SJCRH30 (cell line): ENCODE measurements around the gene CACNA1C. TPM values are rescaled to one million over a fixed set of nuclear protein-coding genes. Genes with fewer than 3 reads are reported as not detected.

Experiments
- DNase-seq, 2 experiments: peaks; one replicate each; pipeline ENCODE4 v3.0.0-alpha.2; 2015 to 2020
- H3K27ac ChIP-seq: fragments of 250-450 bp; sonication (Bioruptor Pico); 2 replicates; pipeline ENCODE4 v1.5.1; 2020; ENCODE audit warnings: mild to moderate bottlenecking, moderate library complexity
- H3K27me3 ChIP-seq: fragments of 250-450 bp; sonication (Bioruptor Pico); 2 replicates; pipeline ENCODE4 v1.5.1; 2020; ENCODE audit warnings: mild to moderate bottlenecking, moderate library complexity
- H3K36me3 ChIP-seq: fragments of 250-450 bp; sonication (Bioruptor Pico); 2 replicates; pipeline ENCODE4 v1.5.1; 2020; ENCODE audit warnings: mild to moderate bottlenecking, moderate library complexity
- H3K4me1 ChIP-seq: fragments of 250-450 bp; sonication (Bioruptor Pico); 2 replicates; pipeline ENCODE4 v1.5.1; 2020; ENCODE audit warnings: mild to moderate bottlenecking, moderate library complexity
- H3K4me3 ChIP-seq: fragments of 250-450 bp; sonication (Bioruptor Pico); 2 replicates; pipeline ENCODE4 v1.5.1; 2020; ENCODE audit warnings: mild to moderate bottlenecking, moderate library complexity
- H3K9me3 ChIP-seq: fragments of 250-450 bp; sonication (Bioruptor Pico); replicated peaks from 2 replicates; pipeline ENCODE4 v1.5.1; 2020; ENCODE audit warnings: mild to moderate bottlenecking, moderate library complexity
- total RNA-seq: library from RNA; depleted of rRNA; stranded (reverse); fragments of >200 nt; shearing (Covaris generic); gene quantifications from 2 replicates; pipeline ENCODE4 v1.2.3, GENCODE V29; 2014

The CACNA1C gene
- total RNA-seq, 1 experiment from 2014 or later = not detected

DNA sequence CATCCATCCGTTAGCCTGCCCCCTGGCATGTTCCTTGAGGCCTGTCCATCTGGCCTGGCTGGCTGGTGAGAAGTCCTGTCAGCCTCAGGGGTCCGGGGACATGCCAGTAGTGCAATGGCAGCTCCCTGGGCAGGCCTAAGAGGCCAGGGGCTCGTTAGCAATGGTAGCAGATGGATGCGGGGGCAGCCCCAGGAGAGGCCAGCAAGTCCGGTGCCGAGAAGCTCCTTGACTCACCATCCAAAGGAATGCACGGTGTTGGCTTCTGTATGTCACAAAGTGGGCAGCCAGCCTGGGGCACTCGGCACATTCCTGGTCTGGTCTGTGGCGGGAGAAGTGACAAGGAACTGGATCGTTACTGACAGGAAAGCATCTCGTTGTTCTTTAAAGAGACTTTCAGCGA is 319.9 kb downstream of the CACNA1C start:
- Histone ChIP-seq H3K4me1 (no peaks in the 10 kb centered on the region), H3K36me3 (no peaks in the 10 kb centered on the region), H3K27ac (no peak overlapping the region), H3K27me3 (peaks cover 55% of the 10 kb centered on the region), H3K9me3 (no peaks in the 10 kb centered on the region), H3K4me3 (no peak overlapping the region)
- DNase-seq = no peak

DNA sequence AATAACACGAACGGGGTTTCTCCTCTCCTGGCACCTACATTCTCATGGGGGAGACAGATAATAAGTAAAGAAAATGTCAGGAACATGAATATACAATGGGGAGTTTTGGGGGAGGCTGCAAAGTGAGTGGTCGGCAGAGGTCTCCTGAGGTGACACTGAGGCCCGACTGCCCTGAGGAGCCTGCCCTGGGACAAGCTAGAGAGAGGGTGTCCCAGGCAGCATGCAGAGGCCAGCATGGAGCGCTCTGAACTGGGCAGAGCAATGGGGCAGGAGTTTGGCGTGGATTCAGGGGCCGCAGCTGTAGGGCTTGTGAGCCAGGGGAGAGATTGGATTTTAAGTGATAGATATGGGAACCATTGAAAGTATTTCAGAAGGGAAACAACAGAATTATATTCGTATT is 320.5 kb downstream of the CACNA1C start:
- Histone ChIP-seq H3K27me3 (peaks cover 58% of the 10 kb centered on the region), H3K27ac (no peak overlapping the region), H3K4me3 (no peak overlapping the region)

DNA sequence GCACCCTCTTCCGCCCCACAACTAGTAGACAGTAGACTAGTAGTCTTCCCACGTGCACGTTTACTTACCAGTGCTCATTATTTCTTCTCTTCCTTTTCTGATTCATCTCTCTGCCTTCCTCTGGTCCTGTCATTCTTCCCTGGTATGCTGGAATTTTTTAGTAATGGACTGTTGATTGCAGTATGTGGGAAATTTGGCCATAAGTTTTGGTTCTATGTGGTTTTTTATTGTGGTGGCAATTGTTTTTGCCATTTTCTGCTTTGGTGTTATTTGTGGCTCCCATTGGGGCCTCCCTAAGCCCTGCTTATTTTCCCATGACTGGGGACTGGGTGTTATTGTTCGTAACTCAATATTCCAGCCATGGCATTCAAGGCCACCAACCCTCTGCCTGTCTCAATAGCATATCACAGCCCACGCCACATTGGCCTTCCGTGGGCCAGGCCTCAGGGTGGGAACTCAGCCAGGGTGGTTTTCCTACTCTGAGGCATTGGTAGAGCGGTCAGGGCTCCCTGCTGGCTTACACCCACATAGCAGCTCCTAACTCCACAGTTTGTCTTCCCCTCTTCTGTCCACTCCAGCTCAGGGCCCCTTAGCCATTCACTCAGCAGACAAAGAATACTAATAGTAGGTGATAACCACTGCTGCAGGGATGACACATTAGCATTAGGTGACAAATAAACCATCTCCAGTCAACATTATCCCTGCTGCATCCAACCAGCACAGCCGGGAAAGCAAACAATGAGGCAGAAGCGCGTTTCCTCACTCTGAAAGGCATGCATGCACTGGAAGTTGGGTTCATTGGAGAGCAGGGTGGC is 321.5 kb downstream of the CACNA1C start:
- Histone ChIP-seq H3K4me3 (no peak overlapping the region), H3K4me1 (no peaks in the 10 kb centered on the region), H3K27ac (no peak overlapping the region), H3K27me3 (peaks cover 61% of the 10 kb centered on the region), H3K9me3 (no peaks in the 10 kb centered on the region), H3K36me3 (no peaks in the 10 kb centered on the region)
- no peak for DNase-seq

More for the DNA sequence above, 320.5 kb downstream of the CACNA1C start:
- no peak for DNase-seq
- Histone ChIP-seq H3K9me3 (no peaks in the 10 kb centered on the region), H3K36me3 (no peaks in the 10 kb centered on the region), H3K4me1 (no peaks in the 10 kb centered on the region)

DNA sequence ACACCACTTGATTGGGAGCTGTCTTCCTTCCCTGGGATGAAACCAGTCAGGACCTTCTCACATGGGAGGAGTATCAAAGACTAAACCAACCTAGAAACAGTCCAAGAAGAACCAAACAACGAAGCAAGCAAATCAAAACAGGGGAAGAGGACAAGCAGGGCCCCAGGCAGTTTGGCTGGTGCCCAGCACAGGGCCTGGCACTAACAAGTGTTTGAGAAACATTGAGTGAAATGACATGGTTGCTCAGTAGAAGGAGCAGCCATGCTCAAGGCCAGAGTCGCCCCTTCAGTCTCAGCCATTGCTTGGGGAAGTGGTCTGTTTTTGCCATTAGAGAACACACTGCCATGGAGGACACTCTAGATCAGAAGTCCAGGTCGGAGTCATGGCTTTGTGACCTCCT is 323.1 kb downstream of the CACNA1C start:
- Histone ChIP-seq H3K9me3 (no peaks in the 10 kb centered on the region), H3K4me1 (no peaks in the 10 kb centered on the region), H3K4me3 (no peak overlapping the region), H3K36me3 (no peaks in the 10 kb centered on the region), H3K27me3 (peaks cover 62% of the 10 kb centered on the region), H3K27ac (no peak overlapping the region)
- no peak for DNase-seq

- no peak for DNase-seq
- no peak overlapping the region for H3K27ac ChIP-seq
- H3K4me1 ChIP-seq = no peaks in the 10 kb centered on the region
- no peaks in the 10 kb centered on the region for H3K9me3 ChIP-seq
- no peak overlapping the region for H3K4me3 ChIP-seq
- H3K36me3 ChIP-seq = no peaks in the 10 kb centered on the region
- H3K27me3 ChIP-seq = peaks cover 57% of the 10 kb centered on the region
These were observed 324.3 kb downstream of the CACNA1C start for GRCh38 chr12:2376908-2377657.

GRCh38 chr12:2378835-2379330 is 326.1 kb downstream of the CACNA1C start:
- Histone ChIP-seq H3K36me3 (no peaks in the 10 kb centered on the region), H3K4me1 (no peaks in the 10 kb centered on the region), H3K27ac (no peak overlapping the region), H3K4me3 (no peak overlapping the region), H3K9me3 (no peaks in the 10 kb centered on the region), H3K27me3 (peaks cover 40% of the 10 kb centered on the region)
- DNase-seq = no peak

DNA sequence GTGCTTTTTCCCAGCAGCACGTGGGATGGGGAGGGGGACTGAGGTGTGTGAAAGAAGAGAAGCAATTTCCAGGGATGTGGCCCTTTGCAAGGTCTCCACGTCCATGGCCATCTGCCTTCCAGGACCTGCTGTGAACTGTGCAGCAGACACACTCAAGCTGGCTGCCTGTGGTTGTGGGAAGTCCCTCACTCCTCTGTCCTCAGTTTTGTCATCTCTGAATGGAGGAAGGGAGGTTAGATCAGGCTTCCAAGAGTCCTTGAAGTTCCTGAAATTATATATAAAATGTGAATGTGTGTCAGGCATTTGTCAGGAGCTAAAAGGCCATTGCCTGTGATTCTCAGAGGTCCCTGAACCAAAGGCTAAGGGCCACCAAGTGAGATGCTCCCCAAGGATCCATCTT is 328.2 kb downstream of the CACNA1C start:
- Histone ChIP-seq H3K27me3 (peaks cover 32% of the 10 kb centered on the region), H3K27ac (no peak overlapping the region), H3K4me1 (no peaks in the 10 kb centered on the region), H3K4me3 (no peak overlapping the region), H3K36me3 (no peaks in the 10 kb centered on the region), H3K9me3 (no peaks in the 10 kb centered on the region)
- no peak for DNase-seq

- no peak for DNase-seq
- Histone ChIP-seq H3K27ac (no peak overlapping the region), H3K9me3 (no peaks in the 10 kb centered on the region), H3K4me3 (no peak overlapping the region), H3K36me3 (no peaks in the 10 kb centered on the region), H3K27me3 (peaks cover 24% of the 10 kb centered on the region), H3K4me1 (no peaks in the 10 kb centered on the region)
These were observed 329.8 kb downstream of the CACNA1C start for GRCh38 chr12:2382370-2383155.

GRCh38 chr12:2383325-2384028 is 330.7 kb downstream of the CACNA1C start:
- no peak overlapping the region for H3K4me3 ChIP-seq
- H3K27me3 ChIP-seq = peaks cover 16% of the 10 kb centered on the region; the same call in 1 of the 2 replicates
- H3K27ac ChIP-seq = no peak overlapping the region
- H3K36me3 ChIP-seq = no peaks in the 10 kb centered on the region
- no peak for DNase-seq
- no peaks in the 10 kb centered on the region for H3K4me1 ChIP-seq
- no peaks in the 10 kb centered on the region for H3K9me3 ChIP-seq

GRCh38 chr12:2384029-2384386 is 331.2 kb downstream of the CACNA1C start:
- no peak overlapping the region for H3K27ac ChIP-seq
- DNase-seq = no peak

GRCh38 chr12:2384533-2385351 is 332.0 kb downstream of the CACNA1C start:
- Histone ChIP-seq H3K36me3 (no peaks in the 10 kb centered on the region), H3K27me3 (peaks cover 7% of the 10 kb centered on the region; the same call in 1 of the 2 replicates), H3K27ac (no peak overlapping the region), H3K9me3 (no peaks in the 10 kb centered on the region), H3K4me3 (no peak overlapping the region), H3K4me1 (no peaks in the 10 kb centered on the region)
- DNase-seq = no peak

More at GRCh38 chr12:2384029-2384386, 331.2 kb downstream of the CACNA1C start:
- Histone ChIP-seq H3K36me3 (no peaks in the 10 kb centered on the region), H3K27me3 (peaks cover 12% of the 10 kb centered on the region; the same call in 1 of the 2 replicates), H3K4me1 (no peaks in the 10 kb centered on the region), H3K4me3 (no peak overlapping the region), H3K9me3 (no peaks in the 10 kb centered on the region)

DNA sequence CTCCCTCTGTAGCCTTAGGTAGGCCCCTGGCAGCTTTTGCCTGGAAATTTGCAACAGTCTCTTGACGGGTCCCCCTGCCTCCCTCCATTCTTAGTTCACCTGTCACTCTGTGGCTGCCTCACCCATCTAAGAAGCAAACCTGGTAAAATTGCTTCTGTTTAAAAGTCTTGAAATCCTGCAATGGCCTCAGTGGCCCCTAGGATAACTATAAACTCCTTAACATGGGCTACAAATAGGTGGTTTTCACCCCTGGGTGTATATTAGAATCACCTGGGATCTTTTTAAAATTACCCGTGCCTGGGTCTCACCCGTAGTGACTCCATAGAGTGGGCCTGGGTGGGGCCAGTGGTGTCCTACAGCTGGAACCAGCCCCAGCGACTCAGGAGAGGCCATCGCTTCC is 332.7 kb downstream of the CACNA1C start:
- H3K36me3 ChIP-seq = no peaks in the 10 kb centered on the region
- no peaks in the 10 kb centered on the region for H3K4me1 ChIP-seq
- H3K27me3 ChIP-seq = peaks cover 8% of the 10 kb centered on the region; the same call in 1 of the 2 replicates
- H3K9me3 ChIP-seq = no peaks in the 10 kb centered on the region
- no peak for DNase-seq
- H3K27ac ChIP-seq = no peak overlapping the region
- H3K4me3 ChIP-seq = no peak overlapping the region

- DNase-seq = no peak
- H3K27me3 ChIP-seq = peaks cover 15% of the 10 kb centered on the region; the same call in 1 of the 2 replicates
- H3K4me3 ChIP-seq = no peak overlapping the region
- H3K36me3 ChIP-seq = no peaks in the 10 kb centered on the region
- no peak overlapping the region for H3K27ac ChIP-seq
- no peaks in the 10 kb centered on the region for H3K4me1 ChIP-seq
- H3K9me3 ChIP-seq = no peaks in the 10 kb centered on the region
These were observed 333.8 kb downstream of the CACNA1C start for GRCh38 chr12:2386566-2386965.
